H1 (cell line): ENCODE results near the gene GPS1. TPM values are rescaled to one million over a fixed set of nuclear protein-coding genes. Genes with fewer than 3 reads are reported as not detected.

Experiments
- BCL11A ChIP-seq, 2 experiments: IDR thresholded peaks; one replicate each; pipeline ENCODE4 v1.6.1; 2011; ENCODE audit warnings: low read depth in 2 of 2, low read length in 2 of 2, mild to moderate bottlenecking in 2 of 2
- SIX5 ChIP-seq: IDR thresholded peaks from 2 replicates; pipeline ENCODE4 v1.6.1; 2011; ENCODE audit warnings: mild to moderate bottlenecking, low read depth, low read length
- polyA plus RNA-seq, 7 experiments: library from polyadenylated mRNA; depleted of rRNA in 3 of 7; stranded (reverse) in 5 of 7; unstranded in 2 of 7; fragments of >200 nt in 5 of 7; fragments of 200-250 nt in 2 of 7; gene quantifications; 1 replicate in 5 of 7; 2 replicates in 1 of 7; 4 replicates in 1 of 7; pipeline versions ENCODE4 v1.2.1 to v1.2.3, GENCODE V29; 2011 to 2013; ENCODE audit warnings: missing spikeins in 2 of 7, mixed read lengths in 2 of 7
- total RNA-seq: library from RNA; stranded (reverse); fragmentation: NEBNext Ultra II Directional; extraction: Animal tissue kit (Norgen Biotek cat#: 25700); gene quantifications from 2 replicates; pipeline ENCODE4 v1.2.1, GENCODE V29; 2021

The GPS1 gene
- total and polyA plus RNA-seq, 2 of the 8 experiments (the other 6 are each of a cell fraction or from before 2014, with no cell fraction given) = 153 to 277 TPM

DNA sequence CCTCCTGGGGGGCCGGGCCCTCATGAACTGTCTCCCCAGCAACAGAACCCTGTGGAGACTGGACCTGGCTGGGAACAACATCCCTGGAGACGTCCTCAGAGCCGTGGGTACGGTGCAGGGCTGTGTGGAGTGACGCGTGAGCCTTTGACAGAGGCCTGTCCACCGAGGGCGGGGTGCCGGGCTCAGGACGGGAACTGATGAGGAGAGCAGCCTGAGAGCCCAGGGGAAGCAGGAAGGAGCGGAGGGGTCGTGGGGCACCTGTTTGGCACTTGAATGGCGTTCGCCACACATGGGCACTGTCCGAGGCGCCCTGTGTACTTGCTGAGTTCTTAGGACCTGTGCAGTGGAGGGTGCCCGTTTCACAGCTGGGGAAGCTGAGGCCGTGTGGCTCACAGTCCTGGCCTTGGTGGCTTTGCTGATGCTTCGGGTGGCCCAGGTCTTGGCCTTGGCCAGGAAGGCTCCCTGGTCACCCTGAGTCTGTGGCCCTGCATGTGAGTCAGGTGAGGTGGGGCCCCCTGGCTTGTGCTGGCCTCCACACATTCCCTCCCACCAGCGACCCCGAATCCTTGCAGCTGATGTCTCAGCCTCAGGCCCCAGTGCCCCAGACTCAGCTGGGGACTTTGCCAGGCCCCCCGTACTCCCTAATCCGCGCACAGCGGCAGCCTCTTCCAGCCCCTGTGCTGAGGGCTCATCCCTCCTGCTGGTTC, 26.1 kb upstream of the GPS1 start (continued):
- TF ChIP-seq BCL11A (IDR thresholded peaks at IDR 0.05; ENCODE audit: low read depth in 2 of 2, low read length in 2 of 2) (no peak), SIX5 (no peak)
